MV-4-11 (cell line): ENCODE measurements around the gene ADGRG6.

Source experiments
- DNase-seq: peaks from one replicate; lab custom pipeline; 2025; lab: John Stamatoyannopoulos, UW

The ADGRG6 gene

GRCh38 chr6:142349215-142349823 is 47.5 kb downstream of the ADGRG6 start:
- DNase-seq, result no peak

- DNase-seq, result no peak
Measured at GRCh38 chr6:142350309-142350708, 48.5 kb downstream of the ADGRG6 start.

DNA sequence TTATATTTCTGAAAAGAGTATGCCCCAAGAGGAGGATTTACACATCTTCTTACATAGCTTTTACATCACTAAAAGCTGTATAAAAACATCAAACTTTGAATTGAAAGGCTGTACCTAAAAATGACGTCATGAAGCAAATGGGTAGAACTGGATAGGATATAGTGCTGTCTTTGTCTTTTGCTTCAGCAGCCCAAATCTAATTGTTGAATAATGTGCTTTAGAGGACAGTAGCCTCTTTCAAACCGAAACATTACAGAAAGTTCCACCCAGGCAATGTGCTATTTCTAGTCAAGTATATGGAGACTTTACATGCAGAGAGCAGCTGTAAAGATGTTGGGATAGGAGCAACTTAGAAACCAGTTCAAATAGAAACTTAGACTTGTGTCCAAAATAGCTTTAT is 51.9 kb downstream of the ADGRG6 start:
- DNase-seq, result no peak

- DNase-seq, result no peak
Measured at GRCh38 chr6:142354650-142355049, 52.8 kb downstream of the ADGRG6 start.

DNA sequence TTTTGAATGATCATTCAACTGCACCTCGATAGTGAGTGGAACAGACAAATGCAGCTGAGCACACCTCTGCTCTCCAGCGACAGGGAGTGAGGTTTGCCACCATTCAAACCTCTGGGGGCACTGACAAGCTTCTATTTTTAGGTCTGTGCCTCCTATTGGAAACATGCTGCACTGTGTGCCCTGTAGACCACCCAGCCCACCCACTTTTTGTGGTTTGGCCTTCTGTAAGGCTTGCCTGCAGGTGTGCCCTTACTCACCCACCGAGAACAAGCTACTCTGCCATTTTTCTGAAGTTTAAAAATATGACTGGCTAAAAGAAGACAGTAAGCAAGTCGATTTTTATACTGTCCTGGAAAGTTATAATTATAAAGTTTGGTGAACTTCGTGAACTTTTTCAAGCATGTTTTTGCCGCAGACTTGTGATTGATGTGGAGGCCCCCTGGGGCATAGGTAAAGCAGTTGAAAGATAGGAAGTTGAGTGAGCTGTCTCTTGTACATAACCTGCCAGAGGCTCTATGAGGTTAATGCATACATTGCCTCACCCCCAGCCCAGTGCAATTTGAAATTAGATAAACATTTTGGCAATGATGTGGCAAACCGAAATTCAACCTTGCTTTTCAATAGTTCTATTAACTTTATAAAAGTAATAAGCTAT is 53.8 kb downstream of the ADGRG6 start:
- no peak for DNase-seq

DNA sequence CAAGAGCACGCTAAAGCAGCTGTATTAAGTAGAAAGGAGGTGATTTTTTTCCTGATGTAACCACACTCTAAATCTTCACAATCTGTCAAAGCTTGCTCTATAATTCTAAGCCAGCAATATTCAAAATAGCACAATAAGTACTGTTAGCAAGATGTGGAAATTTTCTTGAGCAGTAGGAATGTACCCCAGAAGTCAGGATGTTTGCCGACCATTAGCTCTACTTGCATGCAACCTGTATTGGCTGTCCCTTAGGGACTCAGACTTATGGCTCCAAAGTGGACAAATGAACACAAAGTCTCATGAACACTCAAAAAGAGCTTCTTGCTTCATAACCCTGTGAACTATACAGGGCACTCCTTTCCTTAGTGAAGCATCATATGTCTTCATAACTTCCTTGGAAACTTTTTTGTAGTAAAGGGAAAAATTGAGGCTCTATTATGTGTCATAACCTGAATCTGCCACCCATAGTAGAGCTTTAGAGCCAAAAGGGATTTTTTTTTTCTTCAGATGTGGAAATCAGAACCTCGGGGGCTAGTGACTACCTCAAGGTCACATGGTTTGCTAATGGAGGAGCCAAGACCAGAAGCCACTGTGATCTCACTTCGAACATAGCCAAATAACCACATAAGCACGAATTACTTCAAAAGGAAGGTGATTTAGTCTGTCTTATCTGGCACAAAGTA is 54.5 kb downstream of the ADGRG6 start:
- DNase-seq, result no peak

DNA sequence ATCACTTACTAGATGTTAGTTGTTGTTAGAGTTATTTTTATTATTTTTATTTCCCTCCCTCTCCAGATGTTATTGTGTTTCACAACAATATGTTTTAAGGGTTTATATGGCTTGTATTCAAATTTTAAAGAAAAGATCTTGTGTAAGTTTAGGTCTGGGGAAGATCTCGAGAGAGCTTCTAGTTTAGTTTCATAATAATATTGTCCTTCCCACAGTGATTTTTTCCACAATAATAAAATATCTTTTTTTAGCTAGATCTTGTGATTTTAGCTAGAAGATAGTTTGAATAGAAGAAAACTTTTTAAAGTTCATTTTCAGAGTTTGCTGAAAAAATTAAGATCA is 55.0 kb downstream of the ADGRG6 start:
- DNase-seq, result no peak

DNA sequence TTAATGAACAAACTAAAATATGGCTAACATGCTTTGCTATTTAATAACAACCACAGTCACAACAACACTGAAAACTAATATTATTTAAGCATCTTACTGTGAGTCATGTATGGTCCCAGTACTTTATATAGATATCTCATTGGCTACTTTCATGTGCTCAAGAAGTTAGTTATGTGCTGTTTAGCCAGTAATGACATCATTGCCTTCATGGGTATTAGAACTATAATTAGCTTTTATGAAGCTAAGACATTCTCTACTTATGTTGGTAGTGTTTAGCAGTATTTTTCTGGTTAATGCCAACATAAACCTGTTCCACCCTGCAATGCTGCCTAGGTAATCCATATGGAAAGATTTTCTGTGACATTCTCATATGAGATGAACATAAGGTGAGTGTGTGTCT is 56.1 kb downstream of the ADGRG6 start:
- DNase-seq, result no peak

GRCh38 chr6:142359271-142359960 is 57.6 kb downstream of the ADGRG6 start:
- DNase-seq, result no peak

DNA sequence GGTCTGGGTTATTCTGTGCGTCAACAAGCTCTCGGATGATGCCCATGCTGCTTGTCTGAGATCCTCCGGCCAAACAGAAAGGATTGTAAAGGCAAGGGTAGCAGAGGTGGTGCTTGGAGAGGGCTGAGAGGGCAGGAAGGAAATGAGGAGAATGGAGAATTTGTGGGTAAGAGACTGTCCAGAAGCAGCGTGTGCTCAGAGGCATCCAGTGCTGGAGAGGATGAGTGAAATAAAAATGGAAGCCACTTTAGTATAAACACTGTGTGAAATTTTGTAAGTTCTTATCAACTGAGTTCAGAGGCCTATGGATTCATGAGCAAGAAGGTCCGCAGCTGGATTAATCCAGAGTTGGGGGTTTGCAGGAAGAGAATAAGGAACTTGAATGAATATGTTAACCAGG is 59.5 kb downstream of the ADGRG6 start:
- no peak for DNase-seq

DNA sequence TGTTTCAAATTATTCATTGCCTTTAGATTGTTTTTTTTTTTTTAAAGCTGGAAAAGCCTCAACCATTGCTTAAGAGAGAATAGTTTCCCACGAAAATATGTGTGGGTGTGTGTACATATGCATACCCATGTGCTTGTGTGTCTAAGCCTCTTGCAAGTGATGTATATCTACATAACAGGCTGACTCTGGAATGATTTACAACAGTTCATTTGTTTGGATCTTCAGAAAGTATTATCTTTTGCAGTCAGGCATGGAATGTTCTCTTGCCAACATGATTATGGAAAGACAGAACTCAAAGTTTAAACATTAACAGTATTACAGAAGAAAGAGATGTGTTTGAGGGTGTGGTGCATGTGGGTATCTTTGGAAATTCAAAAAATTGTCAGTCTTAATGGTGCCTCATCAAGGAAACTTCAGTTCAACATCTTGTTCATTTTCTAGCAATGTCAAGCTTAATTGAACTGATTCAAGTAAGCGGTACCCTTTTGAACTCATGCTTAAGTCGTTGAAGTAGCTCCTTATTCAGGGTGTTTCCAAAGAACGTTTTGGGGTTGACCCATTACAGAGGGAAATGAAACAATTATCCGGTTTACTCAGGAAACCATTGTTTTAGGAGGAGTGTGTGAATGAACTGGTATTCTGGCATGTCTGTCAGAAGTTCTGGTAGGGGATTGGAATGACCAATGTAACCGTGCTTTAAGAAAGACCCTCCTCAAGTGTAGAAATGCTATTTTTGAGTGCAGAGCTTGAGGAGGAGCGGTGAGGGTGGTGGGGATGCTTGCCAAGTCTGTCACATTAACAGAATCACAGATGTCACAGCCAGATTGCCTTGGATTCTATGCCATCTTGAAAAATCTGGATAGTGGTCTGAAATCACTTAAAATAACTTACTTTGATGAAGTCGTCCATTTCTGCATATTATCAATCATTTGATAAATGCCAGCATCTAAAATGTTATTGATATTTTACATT is 60.3 kb downstream of the ADGRG6 start:
- DNase-seq, result no peak

GRCh38 chr6:142367061-142367460 is 65.3 kb downstream of the ADGRG6 start:
- no peak for DNase-seq

GRCh38 chr6:142367501-142368018 is 65.8 kb downstream of the ADGRG6 start:
- no peak for DNase-seq

GRCh38 chr6:142369266-142369665 is 67.5 kb downstream of the ADGRG6 start:
- DNase-seq, result no peak

DNA sequence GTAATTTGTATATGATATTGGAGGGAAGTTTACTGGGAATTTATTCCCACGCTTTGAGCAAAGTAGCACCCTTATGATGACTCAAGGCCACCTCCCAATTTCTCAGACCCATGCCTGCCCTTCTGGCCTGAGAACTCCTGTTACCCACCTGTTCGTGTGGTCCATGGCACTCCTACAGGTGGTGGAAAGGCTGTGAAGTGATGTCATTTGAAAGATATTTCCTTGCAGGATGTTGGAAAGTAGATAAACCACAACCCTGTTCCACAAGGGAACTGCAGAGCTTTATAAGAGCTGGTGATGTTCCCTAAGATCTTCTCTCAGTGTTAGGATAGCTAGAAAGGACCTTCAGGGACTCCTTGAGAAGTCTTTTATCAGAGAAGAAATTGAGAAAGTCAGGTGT is 70.5 kb downstream of the ADGRG6 start:
- DNase-seq, result no peak

GRCh38 chr6:142373268-142374090 is 71.7 kb downstream of the ADGRG6 start:
- no peak for DNase-seq

DNA sequence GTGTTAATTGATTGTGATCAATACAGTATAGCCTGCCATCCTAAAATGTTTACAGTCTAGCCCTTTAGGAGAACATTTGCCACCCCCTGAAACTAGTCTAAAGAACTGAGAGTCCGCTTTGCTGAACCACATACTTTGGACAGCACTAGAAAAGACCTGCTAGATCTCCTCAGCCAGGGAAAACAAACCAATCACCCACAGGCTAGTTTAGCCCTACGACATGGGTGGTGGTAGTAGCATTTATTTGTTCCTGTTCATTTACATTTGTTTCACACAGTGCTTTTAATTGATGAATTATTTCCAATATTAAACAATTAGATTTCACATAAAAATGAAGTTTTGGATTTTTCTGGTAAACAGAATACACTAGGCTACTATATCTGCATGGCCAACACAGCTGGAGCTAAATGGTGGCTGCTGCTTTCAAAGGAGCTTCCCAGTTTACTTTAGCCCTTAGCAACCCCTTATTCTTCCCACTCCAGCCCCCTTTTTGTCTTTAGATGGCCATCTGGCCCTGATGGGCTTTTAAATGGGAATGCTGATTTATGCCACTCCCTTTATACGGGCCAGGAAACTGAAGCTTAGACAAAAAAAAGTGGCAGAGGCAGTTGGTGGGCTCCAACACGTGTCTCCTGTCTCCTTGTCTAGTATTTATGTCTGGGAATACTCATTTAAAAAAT is 72.4 kb downstream of the ADGRG6 start:
- no peak for DNase-seq

DNA sequence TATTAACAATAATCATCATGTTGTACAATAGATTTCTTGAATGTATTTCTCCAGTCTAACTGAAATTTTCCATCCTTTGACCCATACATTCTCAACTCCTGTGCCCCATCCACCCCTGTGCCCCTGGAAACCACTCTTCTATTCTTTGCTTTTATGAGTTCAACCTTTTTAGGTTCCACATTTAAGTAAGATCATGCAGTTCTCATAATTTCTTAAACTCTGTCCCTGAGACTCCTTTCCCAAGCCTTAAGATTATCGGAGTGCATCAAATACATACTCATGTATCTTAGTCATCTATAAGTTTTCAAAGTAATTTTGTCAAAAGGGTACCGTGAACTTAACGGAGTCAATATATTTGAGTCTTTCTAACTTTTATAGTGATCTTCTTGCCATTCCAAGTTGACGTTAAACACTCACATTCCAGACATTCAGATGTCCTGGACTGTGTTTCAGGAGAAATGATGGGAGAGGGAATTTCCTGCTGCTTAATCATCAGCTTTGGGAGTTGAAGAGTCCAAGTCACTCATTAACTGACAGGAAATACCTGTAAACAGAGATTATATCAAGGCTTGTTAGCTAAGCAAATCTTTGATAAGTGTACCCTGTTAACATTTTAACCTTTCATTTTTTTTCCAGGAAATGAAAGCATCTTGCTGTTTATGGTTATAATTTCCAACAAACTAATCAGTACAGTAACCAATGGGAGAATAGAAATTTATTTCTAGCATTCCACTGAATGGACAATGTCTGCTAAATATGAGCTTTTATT is 73.3 kb downstream of the ADGRG6 start:
- DNase-seq, result no peak

GRCh38 chr6:142376115-142376514 is 74.3 kb downstream of the ADGRG6 start:
- no peak for DNase-seq
